GM19023 (cell line): ENCODE results near the gene SWT1.

Source experiments
- ATAC-seq: cut with Tn5 transposase; IDR thresholded peaks from one replicate; pipeline ENCODE4 v1.9.1; 2021; ENCODE audit warnings: mild to moderate bottlenecking, moderate library complexity; ENCODE audit not compliant: unreplicated experiment

Gene SWT1

DNA sequence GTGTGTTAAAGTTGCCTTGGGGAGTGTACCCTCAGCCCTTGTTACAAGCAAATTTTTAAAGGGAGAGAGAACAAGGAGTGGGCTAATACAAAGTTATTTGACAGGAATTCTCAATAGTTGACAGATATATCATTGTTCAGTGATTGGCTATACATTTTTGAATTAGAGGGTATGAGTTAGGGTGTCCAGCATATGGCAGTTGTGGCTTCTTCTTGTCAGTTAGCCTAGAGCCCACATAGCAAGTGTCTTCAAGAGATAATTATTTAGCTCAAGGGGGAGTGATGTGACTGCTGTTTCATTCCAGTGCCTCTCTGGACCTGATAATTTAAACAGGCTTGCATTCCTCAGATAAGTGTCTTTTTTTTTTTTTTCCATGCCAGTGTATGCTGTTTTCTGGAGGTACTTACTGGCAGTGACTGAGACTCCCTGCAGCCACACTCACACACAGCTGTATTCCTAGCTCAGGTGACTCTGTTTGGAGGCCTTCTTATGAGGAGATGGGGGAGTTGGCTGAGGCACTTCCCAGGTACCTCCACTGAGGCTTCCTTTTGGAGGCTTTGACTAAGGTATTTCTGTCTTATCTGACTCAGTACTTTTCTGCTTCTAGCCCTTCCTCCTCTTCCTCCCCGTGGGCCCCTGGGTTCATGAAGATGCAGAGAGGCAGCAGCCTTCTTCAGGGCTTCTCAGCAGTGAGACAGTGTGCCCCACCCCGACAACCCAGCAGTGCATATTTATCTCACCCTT, 127.7 kb downstream of the SWT1 start:
- no peak for ATAC-seq

DNA sequence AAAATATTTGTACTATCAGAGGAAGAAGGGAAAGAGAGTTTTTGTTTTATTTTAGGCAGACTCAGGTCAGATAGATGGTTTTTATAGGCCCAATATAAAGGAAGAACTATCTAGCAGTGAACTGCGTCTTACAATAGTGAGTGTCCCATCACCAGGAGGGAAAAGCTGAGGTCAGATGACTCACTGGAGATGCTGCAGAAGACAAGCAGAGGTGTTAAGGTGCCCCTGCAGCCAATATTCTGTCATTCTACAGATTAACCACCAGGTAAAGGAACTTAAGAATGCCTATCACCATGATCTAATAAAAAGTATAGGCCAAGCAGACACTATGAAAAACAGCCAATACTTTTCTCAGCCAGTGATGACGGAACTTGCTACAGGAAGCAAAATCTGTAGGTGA, 130.5 kb downstream of the SWT1 start:
- no peak for ATAC-seq

DNA sequence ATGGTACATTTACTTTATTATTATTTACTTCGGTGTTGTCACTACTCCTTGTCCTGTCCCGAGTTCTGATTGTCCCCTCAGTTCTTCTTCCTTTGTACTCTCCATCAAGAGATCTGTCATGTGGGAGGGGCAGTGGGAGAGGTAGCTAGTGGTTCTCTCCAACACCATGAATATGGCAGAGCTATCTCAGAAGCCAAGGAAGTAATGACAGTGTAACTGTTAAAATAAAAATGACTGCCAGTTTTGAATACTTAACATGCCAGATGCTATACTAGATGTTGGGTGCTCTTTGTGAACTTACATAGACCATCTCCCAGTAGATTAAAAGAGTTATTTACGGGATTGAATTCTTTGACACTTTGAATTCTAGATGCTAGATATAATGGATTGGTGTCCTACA, 131.5 kb downstream of the SWT1 start:
- no peak for ATAC-seq

DNA sequence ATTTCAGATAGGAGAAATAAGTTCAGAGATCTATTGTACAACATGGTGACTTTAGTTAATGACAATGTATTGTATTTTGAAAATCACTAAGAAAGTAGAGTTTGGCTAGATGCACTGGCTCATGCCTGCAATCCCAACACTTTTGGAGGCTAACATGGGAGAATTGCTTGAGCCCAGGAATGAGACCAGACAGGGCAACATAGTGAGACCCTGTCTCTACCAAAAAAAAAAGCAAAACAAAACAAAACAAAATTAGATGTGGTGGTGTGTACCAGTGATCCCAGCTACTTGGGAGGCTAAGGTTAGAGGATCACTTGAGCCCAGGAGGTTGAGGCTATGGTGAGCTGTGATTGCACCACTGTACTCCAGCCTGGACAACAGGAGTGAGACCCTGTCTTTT, 132.9 kb downstream of the SWT1 start:
- ATAC-seq, result no peak

DNA sequence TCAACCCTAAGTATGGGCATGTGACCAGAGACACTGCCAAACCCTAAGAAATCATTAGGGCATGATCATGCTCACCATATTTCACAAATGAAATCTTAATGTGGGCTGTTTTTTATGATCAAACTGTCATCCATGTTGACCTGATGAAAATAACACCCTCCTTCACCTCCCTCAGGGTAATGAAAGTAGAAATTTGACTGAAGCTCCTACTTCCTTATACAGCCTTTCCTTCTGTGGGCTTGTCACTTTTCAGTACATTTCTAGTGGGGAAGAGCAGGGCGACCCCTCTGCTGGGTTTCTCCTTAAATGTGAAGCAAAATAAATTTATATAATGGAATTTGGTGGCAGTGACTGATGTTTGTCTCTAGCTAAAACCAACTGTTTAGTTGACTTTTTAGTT, 134.2 kb downstream of the SWT1 start:
- ATAC-seq, result no peak

DNA sequence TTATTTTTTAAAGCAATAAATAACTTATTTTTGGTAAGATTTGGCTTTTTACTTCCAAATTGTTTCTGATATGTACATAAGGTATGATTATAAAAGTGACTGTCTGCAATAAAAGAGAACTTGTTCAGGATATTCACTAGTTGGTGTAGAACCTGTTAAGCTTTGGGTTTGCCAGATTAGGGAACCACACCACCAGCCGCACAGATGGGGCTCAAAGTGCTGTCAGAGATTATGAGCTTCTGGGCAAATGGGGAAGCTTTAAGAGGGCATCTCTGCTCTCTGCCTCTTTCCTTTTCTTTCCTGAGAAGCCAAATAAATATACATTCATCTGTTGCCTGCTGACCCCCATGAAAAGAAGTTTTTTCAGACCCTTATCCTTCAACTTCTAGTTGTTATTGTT, 134.7 kb downstream of the SWT1 start:
- no peak for ATAC-seq

DNA sequence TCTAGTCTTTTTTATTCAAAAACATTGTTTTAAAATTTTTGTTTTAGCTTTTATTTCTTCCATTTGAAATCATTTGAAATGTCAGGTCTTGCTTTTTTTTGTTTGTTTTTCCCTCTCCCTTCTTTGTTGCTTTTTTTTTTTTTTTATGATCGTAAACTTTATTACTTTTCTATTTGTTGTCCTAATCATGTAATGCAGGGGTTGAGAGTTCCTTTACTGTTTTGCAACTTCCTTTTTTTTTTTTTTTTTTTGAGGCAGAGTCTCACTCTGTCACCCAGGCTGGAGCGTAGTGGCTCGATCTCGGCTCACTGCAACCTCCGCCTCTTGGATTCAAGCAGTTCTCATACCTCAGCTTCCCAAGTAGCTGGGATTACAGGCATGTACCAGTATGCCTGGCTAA, 135.3 kb downstream of the SWT1 start:
- ATAC-seq, result no peak

DNA sequence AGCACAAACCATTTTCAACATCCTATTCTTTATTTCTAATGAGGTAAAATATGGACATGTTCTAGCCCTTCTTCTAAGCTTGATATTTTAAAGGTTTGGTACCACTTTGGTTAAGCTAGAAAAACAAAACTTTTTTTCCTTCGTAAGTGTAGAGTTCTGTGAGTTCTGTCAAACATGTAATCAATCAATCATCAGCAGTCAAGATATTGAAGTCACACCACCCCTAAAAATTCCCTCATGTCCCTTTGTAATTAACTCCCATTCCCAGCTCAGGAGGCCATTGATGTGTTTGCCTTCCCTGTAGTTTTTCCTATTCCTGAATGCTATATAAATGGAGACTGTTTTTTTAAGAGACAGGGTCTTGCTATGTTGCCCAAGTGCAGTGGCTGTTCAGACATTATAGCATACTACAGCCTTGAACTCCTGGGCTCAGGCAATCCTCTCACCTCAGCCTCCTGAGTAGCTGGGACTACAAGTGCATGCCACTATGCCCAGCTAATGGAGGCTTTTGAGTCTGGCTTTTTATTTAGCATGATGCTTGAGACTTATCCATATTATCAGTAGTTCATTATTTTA, 137.1 kb downstream of the SWT1 start:
- ATAC-seq, result no peak

DNA sequence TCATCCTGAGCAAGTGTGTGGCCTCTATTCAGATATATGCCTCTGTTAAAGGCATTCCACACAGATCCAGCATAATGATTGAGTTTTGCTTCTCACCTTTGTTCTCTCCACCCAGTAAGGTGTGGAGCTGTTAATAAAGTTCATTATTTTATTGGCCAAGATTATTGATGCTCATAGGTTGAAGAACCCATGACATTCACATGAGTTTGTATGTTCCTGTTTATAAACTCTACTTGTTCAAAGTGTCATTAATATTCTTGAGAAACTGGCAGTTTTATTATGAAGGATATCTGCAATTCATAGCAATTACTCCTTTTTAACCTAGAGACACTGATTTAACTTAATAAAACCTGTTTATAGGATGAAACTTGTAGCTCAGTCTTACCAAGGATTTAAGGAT, 138.1 kb downstream of the SWT1 start:
- no peak for ATAC-seq

DNA sequence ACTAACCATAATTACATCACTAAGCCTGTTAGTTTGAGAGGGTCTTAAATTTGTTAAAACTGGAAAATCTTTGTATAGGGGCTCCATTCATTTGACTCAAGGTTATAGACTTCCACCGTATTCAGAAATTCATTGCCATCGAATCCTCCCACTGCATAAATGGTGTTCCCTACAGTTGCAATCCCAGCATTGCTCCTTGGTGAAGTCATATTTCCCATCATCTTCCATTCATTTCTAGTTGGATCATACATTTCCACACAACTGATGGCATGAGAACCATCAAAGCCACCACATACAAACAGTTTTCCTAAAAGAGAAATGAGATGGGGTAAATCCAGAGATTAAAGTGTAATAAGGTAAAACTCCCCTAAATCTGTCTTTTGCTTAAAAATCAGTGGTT, 141.0 kb downstream of the SWT1 start:
- ATAC-seq, result no peak

DNA sequence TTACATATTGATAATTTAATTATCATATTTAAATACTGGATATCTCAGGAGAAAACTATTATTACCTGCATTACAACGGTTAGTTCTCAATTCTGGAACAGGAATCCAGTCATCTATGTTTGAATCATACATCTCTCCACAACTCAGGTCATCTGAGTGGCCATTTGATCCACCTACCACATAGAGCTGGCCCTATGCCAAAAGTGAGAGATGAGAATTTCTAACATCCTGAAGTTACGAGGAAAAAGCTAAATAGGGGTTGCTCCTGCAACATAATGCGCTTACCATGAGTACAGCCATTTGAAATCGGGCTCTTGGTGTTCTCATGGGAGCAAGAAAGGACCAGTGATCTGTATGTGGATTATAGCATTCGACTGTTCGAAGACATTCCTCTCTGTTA, 143.2 kb downstream of the SWT1 start:
- no peak for ATAC-seq

DNA sequence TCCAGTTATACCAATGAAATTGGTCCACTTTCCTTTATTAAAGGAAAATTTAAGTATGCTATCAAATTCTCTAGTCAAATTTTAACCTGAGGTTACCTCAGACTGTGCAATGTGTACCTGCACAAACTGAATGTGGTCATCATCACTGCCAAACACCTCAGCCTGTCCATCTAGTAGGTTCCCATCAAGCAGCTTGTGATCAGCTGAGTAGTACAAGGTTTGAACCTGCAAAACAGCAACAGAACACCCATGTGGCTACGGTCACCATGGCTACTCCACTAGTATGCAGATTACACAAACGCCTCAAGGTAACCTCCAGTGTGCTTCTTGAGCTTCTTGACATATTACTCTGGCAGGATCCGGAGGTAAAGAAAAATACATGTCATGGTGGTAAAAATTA, 148.5 kb downstream of the SWT1 start:
- no peak for ATAC-seq

DNA sequence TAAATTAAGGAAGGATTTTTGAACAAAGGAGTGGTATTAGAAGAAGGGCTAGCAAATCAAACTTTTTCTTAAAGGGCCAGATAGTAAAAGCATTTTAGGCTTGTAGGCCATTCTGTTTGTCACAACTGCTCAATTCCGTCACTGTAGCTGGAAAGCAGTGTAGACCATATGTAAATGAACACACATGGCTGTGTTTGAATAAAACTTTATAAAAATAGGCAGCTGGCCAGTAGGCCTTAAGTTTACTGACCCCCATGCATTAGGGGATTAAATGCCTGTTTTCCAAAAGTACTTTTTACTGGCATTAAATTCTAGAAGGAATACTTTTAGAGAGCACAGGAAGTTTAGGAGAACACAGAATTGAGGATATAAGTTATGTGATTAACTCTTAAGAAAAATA, 151.2 kb downstream of the SWT1 start:
- ATAC-seq, result no peak

DNA sequence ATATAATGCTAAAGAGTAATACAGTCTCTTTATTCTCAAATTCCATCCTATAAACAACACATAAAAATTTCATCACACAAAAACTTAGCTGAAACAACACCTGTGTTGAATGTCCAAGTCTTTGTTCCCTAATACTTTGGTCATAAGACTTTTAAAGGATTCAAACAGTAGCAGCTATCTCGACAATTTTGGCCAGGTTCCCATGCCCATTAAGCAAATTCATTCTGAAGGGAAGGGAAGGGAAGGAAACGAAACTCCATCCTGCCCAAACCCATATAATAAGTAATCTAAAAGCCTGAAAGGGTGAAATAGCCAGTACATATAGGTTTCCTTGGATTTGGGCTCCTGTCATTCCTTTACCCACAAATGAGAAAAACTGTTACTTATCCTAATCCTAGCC, 152.6 kb downstream of the SWT1 start:
- no peak for ATAC-seq

DNA sequence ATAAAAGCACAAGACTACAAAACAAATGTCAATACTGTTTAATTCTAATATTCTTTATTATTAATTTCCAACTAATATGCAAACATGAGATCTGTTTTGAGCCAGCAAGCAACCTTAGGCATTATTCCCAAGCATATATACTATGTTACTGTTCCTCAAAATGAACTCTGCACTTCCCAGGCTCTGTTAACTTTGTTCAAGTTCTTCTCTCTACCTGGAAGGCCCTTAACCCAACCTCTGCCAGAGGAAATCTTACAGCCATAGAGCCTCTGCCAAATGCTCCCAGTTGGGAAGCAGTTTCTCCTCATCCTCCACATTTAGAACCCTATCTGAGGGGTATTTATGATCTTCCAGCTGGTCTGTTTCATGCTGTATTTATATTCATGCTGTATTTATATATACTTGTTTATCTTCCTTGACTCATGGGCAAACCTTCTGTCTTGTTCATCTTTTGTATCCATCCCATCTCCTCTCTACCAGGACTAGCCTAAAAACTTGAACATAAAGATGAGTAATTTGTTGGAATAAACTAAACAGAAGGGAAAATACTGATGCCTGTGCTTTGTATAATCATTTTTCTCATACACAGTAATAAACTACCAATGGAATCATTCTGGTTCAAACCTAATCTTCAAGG, 154.7 kb downstream of the SWT1 start:
- no peak for ATAC-seq

DNA sequence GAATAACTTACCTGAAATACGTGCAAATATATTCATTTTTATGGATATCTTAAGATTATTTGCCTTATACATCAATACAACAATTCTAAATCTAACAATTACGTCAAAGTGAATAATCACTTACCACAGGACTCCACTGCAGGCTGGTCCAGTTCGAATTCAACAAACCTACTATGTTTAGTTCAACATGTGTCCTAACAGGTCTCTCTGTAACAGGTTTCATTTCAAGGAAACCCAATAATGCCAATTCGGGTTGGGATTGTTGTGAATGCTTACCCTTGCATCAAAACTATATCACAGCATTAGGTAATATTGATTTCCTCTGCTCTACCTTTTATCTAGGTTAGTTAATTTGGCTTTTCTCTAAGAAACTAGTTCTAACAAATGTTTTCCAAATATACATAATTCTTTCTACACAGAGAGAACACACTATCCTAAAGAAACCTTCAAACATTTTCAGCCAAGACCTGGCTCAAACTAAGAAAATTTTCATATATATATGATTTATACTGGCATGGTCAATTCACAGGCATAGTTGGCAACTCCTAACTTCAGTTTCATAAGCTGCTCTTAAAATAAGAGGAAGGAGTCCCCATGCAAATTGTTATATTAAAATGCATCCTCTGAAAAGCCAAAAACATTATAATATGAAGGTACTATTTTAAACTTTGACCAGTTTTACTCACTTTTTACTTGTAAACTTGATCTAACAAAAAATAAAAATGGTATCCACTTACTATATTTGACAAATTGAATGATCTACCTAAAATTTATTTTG, 155.6 kb downstream of the SWT1 start:
- ATAC-seq, result no peak

DNA sequence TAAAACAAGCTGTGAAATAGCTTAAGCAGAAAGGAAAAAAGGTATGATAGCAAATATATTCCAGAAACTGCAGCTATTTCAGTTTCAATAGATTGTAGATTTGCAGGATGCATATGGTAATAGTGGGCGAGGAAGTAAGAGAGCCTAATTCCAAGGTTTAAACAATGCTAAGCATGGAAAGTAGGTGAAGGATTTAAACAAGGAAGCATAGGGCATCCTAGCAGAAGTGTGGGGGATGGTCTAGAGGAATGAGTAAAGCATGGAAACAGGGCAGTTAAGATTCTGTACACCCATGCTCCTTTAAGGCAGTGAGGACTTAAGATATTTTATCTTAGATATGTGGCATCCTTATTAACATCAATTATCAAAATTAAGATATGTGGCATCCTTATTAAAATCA, 157.4 kb downstream of the SWT1 start:
- ATAC-seq, result no peak

DNA sequence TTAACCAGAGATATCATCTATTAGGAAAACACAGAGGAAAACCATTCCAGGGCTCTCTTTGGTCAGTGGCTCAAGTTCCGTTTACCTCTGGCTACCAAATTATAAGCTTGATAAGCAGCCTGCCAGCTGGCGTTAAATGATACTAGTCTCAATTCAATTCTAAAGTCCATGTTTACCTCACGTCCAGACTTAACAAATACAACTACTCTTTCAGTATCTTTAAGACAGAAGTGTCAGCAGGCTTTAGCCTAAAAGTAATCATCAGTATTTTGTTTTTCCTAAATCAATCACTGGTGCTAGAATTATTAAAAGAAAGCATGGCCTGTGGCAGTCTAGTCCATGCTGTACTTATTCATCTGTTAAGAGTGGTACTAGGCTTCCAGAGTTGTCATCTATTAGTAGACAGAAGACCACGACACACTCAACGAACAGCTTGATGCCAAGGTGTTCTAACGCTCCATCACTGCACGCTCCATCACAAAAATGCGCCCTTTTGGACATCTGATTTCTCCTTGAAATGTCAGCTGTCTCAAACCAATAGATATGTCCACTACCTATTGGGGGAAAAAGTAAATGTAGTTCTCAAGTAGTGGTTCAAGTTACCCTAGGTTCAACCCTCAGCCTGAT, 158.6 kb downstream of the SWT1 start:
- ATAC-seq, result peak; percentile 0

DNA sequence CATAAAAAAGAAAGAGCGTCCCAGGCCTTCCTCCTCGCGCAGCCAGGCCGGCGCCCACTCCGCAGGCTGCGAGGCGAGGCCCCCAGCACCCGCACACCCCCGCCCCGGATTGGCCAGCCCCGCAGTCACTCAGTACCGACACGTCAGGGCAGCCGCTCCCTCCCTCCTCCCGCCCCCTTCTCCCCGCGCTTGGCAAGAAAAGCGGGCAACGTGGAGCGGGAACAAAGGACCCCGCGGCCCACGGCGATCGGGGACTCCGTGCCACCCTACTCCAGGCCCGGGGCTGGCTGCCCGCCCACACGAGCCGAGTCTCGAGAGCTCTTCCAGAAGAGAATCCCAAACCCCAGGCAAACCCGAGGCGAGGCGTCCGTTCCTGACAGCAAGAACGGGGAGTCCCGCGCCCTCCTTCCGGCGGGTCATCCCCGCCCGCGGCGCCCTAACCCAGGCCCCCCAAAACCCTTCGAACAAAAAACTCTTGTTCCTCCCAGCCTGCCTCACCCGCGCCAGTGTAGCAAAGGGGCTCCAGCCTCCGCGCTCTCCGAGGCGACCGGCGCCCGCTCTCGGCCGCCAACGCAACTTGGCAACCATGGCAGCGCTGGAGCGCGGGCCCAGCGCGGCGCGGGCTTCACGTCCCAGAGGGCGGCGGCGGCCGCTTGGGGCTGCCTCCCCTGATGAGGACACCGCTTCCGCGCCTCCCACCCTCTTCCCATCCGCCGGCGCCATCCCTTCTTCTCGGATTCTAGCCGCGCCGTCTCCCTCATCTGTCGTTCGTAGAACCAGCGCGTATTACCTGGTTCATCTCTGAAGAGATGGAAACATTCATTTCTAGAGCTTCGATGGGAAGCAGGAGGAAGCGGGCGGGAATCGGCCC, 159.4 kb downstream of the SWT1 start:
- ATAC-seq, result peak; percentile 55
